GM12878 (cell line): ENCODE measurements around the gene ZBED1.

Experiments used
- FOXM1 ChIP-seq: IDR thresholded peaks from 2 replicates; pipeline ENCODE4 v1.6.1; 2012; ENCODE audit warnings: low read depth, mild to moderate bottlenecking, inconsistent platforms, low read length, moderate library complexity
- HDGF ChIP-seq: fragments of 450-650 bp; IDR thresholded peaks from 2 replicates; pipeline ENCODE4 v1.6.1; 2016; ENCODE audit warnings: antibody characterized with exemption
- TF ChIP-seq, protein P1 (sequence below), 3 experiments: IDR thresholded peaks in 2 of 3; conservative IDR thresholded peaks in 1 of 3; 2 replicates each; pipeline ENCODE4 v1.5.1; 2011; ENCODE audit warnings: low read depth in 3 of 3, low read length in 3 of 3, mild to moderate bottlenecking in 3 of 3, control low read depth in 2 of 3, moderate library complexity in 2 of 3, inconsistent platforms in 1 of 3, mixed read lengths in 1 of 3; ENCODE audit not compliant: control insufficient read depth in 2 of 3, insufficient read depth in 1 of 3; ENCODE audit errors: extremely low read depth in 1 of 3

DNA sequence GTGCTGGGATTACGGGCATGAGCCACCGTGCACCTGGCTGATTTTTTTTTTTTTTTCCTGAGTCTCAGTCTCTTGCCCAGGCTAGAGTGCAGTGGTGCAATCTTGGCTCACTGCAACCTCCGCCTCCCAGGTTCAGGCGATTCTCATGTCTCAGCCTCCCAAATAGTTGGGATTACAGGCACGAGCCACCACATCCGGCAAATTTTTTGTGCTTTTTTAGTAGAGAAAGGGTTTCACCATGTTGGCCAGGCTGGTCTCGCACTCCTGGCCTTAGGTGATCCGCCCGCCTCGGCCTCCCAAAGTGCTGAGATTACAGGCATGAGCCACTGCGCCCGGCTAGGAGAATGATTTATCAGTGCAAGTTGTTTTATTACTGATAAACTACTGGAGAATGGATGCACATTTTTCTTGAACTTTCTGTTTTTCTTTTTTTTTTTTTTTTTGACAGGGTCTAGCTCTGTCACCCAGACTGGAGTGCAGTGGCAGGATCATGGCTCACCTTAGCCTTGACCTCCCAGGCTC lies 39.7 kb upstream of the ZBED1 start:
- TF ChIP-seq FOXM1: no peak
- TF ChIP-seq, protein P1, sequence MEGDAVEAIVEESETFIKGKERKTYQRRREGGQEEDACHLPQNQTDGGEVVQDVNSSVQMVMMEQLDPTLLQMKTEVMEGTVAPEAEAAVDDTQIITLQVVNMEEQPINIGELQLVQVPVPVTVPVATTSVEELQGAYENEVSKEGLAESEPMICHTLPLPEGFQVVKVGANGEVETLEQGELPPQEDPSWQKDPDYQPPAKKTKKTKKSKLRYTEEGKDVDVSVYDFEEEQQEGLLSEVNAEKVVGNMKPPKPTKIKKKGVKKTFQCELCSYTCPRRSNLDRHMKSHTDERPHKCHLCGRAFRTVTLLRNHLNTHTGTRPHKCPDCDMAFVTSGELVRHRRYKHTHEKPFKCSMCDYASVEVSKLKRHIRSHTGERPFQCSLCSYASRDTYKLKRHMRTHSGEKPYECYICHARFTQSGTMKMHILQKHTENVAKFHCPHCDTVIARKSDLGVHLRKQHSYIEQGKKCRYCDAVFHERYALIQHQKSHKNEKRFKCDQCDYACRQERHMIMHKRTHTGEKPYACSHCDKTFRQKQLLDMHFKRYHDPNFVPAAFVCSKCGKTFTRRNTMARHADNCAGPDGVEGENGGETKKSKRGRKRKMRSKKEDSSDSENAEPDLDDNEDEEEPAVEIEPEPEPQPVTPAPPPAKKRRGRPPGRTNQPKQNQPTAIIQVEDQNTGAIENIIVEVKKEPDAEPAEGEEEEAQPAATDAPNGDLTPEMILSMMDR (IDR thresholded peaks at IDR 0.05 in 2 of 3, conservative IDR thresholded peaks at IDR 0.05 in 1 of 3; ENCODE audit: control insufficient read depth in 2 of 3, extremely low read depth in 1 of 3, insufficient read depth in 1 of 3, low read depth in 3 of 3, low read length in 3 of 3): no peak
- no peak for TF ChIP-seq HDGF
